ENCODE data around the gene LILRB5. TPM values are rescaled to one million over a fixed set of nuclear protein-coding genes. Genes with fewer than 3 reads are reported as not detected.
"Not testable (repeated sequence)": the region's sequence is repeated elsewhere in the genome, so short reads cannot be mapped to it uniquely, and the experiment has no call there.

LILRB5 gene
- polyA plus RNA-seq, 1 experiment = not detected

- no peak for DNase-seq (ENCODE audit: low read depth)
- Histone ChIP-seq H3K36me3 (ENCODE audit: control insufficient read depth, insufficient read depth, low read length) (no peaks in the 10 kb centered on the region), H3K27me3 (ENCODE audit: control insufficient read depth, insufficient read depth, low read length) (no peaks in the 10 kb centered on the region), H3K4me3 (ENCODE audit: low read depth, low read length) (no peak overlapping the region)
- CTCF ChIA-PET = interaction anchor here (1.9 kb wide), 1 partner anchor 26 kb away, joined by 4 read pairs; no protein-coding TSS in a partner anchor
- no peak for TF ChIP-seq CTCF (IDR thresholded peaks at IDR 0.05; ENCODE audit: insufficient read depth, low read depth, low read length)
- POLR2A ChIA-PET = no interaction called here
These were observed 41.5 kb upstream of the LILRB5 start for GRCh38 chr19:54298357-54299125.

- DNase-seq (ENCODE audit: low read depth) = no peak
- Histone ChIP-seq H3K36me3 (ENCODE audit: control insufficient read depth, insufficient read depth, low read length) (no peaks in the 10 kb centered on the region), H3K4me3 (ENCODE audit: low read depth, low read length) (no peak overlapping the region), H3K27me3 (ENCODE audit: control insufficient read depth, insufficient read depth, low read length) (no peaks in the 10 kb centered on the region)
- POLR2A ChIA-PET = no interaction called here
- TF ChIP-seq CTCF (IDR thresholded peaks at IDR 0.05; ENCODE audit: insufficient read depth, low read depth, low read length) = peak; percentile 37; the same call in 1 of the 2 replicates
- CTCF ChIA-PET = no interaction called here
These were observed 40.8 kb upstream of the LILRB5 start for GRCh38 chr19:54297759-54298305.

DNA sequence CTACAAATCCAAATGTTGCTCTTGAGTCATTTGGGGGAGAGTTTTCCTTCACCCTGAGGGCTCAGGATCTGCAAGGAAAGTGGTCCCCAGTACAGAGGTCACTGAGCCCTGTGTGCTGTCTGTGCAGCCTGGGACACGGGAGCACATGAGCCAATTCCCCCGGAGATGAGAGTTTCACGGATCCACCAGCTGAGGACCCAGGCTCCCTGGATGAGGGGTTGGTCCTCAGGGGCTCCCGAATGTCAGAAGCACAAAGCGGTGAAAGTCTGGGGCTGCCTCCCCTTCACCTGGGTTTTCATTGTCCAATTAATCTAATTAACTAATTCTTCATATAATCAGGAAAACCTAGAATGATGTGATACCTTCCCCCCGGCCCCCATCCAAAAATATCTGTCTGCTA is 37.5 kb upstream of the LILRB5 start:
- Histone ChIP-seq H3K4me3 (ENCODE audit: low read depth, low read length) (no peak overlapping the region), H3K36me3 (ENCODE audit: control insufficient read depth, insufficient read depth, low read length) (no peaks in the 10 kb centered on the region), H3K27me3 (ENCODE audit: control insufficient read depth, insufficient read depth, low read length) (no peaks in the 10 kb centered on the region)
- CTCF ChIA-PET = no interaction called here
- TF ChIP-seq CTCF (IDR thresholded peaks at IDR 0.05; ENCODE audit: insufficient read depth, low read depth, low read length) = no peak
- no peak for DNase-seq (ENCODE audit: low read depth)
- POLR2A ChIA-PET = no interaction called here

- DNase-seq (ENCODE audit: low read depth); H3K27me3 ChIP-seq (ENCODE audit: control insufficient read depth, insufficient read depth, low read length); POLR2A ChIA-PET; H3K36me3 ChIP-seq (ENCODE audit: control insufficient read depth, insufficient read depth, low read length); H3K4me3 ChIP-seq (ENCODE audit: low read depth, low read length): not testable (repeated sequence)
- CTCF ChIA-PET = interaction anchor here (1.2 kb wide), 1 partner anchor 23 kb away, joined by 3 read pairs; no protein-coding TSS in a partner anchor
These were observed 32.1 kb upstream of the LILRB5 start for GRCh38 chr19:54289160-54289559.

GRCh38 chr19:54287456-54287855 is 30.4 kb upstream of the LILRB5 start:
- TF ChIP-seq CTCF (IDR thresholded peaks at IDR 0.05; ENCODE audit: insufficient read depth, low read depth, low read length) = no peak
- ChIA-PET CTCF (interaction anchor here (0.7 kb wide), 1 partner anchor 23 kb away, joined by 3 read pairs; no protein-coding TSS in a partner anchor), POLR2A (interaction anchor here (0.7 to 0.9 kb wide), 2 partner anchors 77 to 252 kb away, joined by 3 read pairs; no protein-coding TSS in a partner anchor)
- Histone ChIP-seq H3K36me3 (ENCODE audit: control insufficient read depth, insufficient read depth, low read length) (no peaks in the 10 kb centered on the region), H3K27me3 (ENCODE audit: control insufficient read depth, insufficient read depth, low read length) (no peaks in the 10 kb centered on the region), H3K4me3 (ENCODE audit: low read depth, low read length) (no peak overlapping the region)
- DNase-seq (ENCODE audit: low read depth) = peak; percentile 21

DNA sequence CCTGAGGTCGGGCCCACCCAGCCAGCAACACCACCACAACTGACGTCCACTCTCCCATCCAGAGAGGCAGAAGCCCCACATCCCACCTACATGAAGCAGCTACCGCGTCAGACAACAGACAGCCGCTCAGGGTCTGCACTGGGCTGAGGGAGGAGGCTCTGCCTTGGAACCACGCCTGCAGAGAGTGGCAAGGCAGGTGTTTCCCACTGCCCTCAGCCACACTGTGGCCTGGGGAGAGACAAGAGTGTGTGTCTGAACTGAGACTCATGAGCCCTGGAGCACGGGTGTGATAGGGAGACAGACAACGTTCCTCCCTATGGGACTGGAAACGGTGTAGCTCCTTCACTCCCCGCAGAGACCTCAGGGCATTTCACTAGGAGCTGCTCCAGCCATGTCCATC is 29.2 kb upstream of the LILRB5 start:
- H3K36me3 ChIP-seq (ENCODE audit: control insufficient read depth, insufficient read depth, low read length); DNase-seq (ENCODE audit: low read depth); CTCF ChIA-PET; POLR2A ChIA-PET; H3K4me3 ChIP-seq (ENCODE audit: low read depth, low read length); H3K27me3 ChIP-seq (ENCODE audit: control insufficient read depth, insufficient read depth, low read length): not testable (repeated sequence)

DNA sequence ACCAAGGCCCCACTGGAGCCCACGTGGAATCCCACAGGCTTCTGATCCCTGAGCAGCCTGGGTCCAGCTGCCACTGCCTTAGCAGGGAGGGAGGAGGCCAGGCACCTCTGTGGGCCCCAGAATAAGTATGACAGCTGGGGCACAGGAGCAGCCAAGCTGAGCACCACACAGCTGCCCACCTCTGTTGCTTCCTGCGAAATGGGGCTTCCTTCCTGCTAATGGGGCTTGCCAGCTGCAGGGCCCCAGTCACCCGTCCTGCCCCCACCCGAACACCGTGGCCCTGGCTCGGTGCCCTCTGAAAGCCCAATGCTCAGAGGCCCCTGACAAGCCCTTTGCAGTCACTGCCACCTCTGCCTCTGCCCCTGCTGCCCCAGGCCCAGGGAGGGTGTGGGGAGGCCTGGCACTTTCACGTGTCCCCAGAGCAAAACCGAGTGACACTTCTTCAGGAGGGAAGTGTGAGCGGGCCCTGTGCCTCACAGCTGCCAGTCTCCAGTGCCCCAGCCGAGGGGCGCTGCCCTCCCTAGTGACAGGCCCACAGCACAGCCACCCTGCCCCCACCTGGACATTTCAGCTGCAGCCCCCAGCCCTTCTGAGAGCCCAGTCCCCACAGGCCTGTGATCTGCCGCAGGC is 28.5 kb upstream of the LILRB5 start:
- CTCF ChIA-PET; H3K27me3 ChIP-seq (ENCODE audit: control insufficient read depth, insufficient read depth, low read length); DNase-seq (ENCODE audit: low read depth); POLR2A ChIA-PET; H3K36me3 ChIP-seq (ENCODE audit: control insufficient read depth, insufficient read depth, low read length); H3K4me3 ChIP-seq (ENCODE audit: low read depth, low read length): not testable (repeated sequence)
